IMR-90 (cell line): Measurements from ENCODE around the gene RPS6KA5. TPM values are rescaled to one million over a fixed set of nuclear protein-coding genes. Genes with fewer than 3 reads are reported as not detected.

ENCODE experiments used
- ATAC-seq: fragments of 200-7000 bp; cut with Tn5 transposase; 2 replicates; pipeline ENCODE4 v1.9.1; 2020; ENCODE audit warnings: low read depth, mild to moderate bottlenecking, moderate library complexity
- BruUV-seq: library from RNA; stranded (reverse); fragments of 400-500 nt; replicated peaks from 2 replicates; lab custom pipeline; 2021; lab: Mats Ljungman, UMichigan
- CTCF ChIA-PET: fragments of 300-600 bp; formaldehyde crosslinking; extraction: SDS; loops from one replicate; lab custom pipeline; 2021; ENCODE audit warnings: antibody characterized with exemption; lab: Yijun Ruan, JAX
- POLR2A ChIA-PET: fragments of 300-600 bp; sonication (Branson Sonifier 250); formaldehyde crosslinking; loops from one replicate; lab custom pipeline; 2022; ENCODE audit warnings: antibody characterized with exemption; ENCODE audit not compliant: unreplicated experiment; lab: Charles Lee
- DNase-seq: peaks from one replicate; pipeline ENCODE4 v3.0.0; 2013
- H2AFZ ChIP-seq: replicated peaks from 2 replicates; pipeline ENCODE3; 2013; ENCODE audit warnings: low read length, mild to moderate bottlenecking; ENCODE audit not compliant: poor library complexity
- H2AK5ac ChIP-seq: 2 replicates; pipeline ENCODE4 v1.6.1; 2013; ENCODE audit warnings: low read depth, low read length, inconsistent platforms
- H2AK9ac ChIP-seq: replicated peaks from 2 replicates; pipeline ENCODE3; 2013; ENCODE audit warnings: mild to moderate bottlenecking, low read depth, low read length, moderate library complexity; ENCODE audit not compliant: poor library complexity
- H2BK120ac ChIP-seq: 2 replicates; pipeline ENCODE4 v1.6.1; 2013; ENCODE audit warnings: low read depth, low read length, inconsistent platforms
- H2BK15ac ChIP-seq: 3 replicates; pipeline ENCODE4 v1.6.1; 2013; ENCODE audit warnings: low read depth, low read length, inconsistent platforms
- H2BK20ac ChIP-seq: 2 replicates; pipeline ENCODE4 v1.6.1; 2013; ENCODE audit warnings: low read depth, mild to moderate bottlenecking, inconsistent platforms, low read length, moderate library complexity
- H2BK5ac ChIP-seq: 2 replicates; pipeline ENCODE4 v1.6.1; 2013; ENCODE audit warnings: mild to moderate bottlenecking, low read depth, low read length, inconsistent platforms; ENCODE audit not compliant: poor library complexity, severe bottlenecking
- H3K14ac ChIP-seq: replicated peaks from 2 replicates; pipeline ENCODE4 v1.6.1; 2013; ENCODE audit warnings: low read depth, low read length, inconsistent platforms
- H3K18ac ChIP-seq: 2 replicates; pipeline ENCODE4 v1.6.1; 2013; ENCODE audit warnings: low read depth, low read length, control low read depth
- H3K23ac ChIP-seq: 2 replicates; pipeline ENCODE4 v1.6.1; 2013; ENCODE audit warnings: low read depth, low read length, inconsistent platforms
- H3K27ac ChIP-seq: 2 replicates; pipeline ENCODE4 v1.5.1; 2013; ENCODE audit warnings: mild to moderate bottlenecking, control low read depth, low read length; ENCODE audit not compliant: insufficient read depth
- H3K27me3 ChIP-seq: 2 replicates; pipeline ENCODE4 v1.6.1; 2013; ENCODE audit warnings: low read length; ENCODE audit not compliant: control insufficient read depth, insufficient read depth
- H3K36me3 ChIP-seq: 2 replicates; pipeline ENCODE4 v1.6.1; 2013; ENCODE audit warnings: low read length, mixed read lengths; ENCODE audit not compliant: control insufficient read depth, insufficient read depth
- H3K4ac ChIP-seq: 2 replicates; pipeline ENCODE4 v1.6.1; 2013; ENCODE audit warnings: low read depth, low read length, inconsistent platforms
- H3K4me1 ChIP-seq: 2 replicates; pipeline ENCODE4 v1.6.1; 2013; ENCODE audit warnings: low read length, mixed read lengths; ENCODE audit not compliant: control insufficient read depth, insufficient read depth
- H3K4me2 ChIP-seq: 2 replicates; pipeline ENCODE4 v1.6.1; 2013; ENCODE audit warnings: low read depth, mild to moderate bottlenecking, control low read depth, low read length, moderate library complexity
- H3K4me3 ChIP-seq: 2 replicates; pipeline ENCODE4 v1.5.1; 2013; ENCODE audit warnings: low read depth, mild to moderate bottlenecking, control low read depth, low read length, moderate library complexity; ENCODE audit not compliant: insufficient read depth
- H3K56ac ChIP-seq: 2 replicates; pipeline ENCODE4 v1.6.1; 2013; ENCODE audit warnings: low read length, inconsistent platforms; ENCODE audit not compliant: insufficient read depth; ENCODE audit errors: extremely low read depth
- H3K79me1 ChIP-seq, 2 experiments: 2 replicates each; pipeline ENCODE4 v1.6.1; 2013; ENCODE audit warnings: low read length in 2 of 2, inconsistent platforms in 1 of 2, low read depth in 1 of 2
- H3K9ac ChIP-seq: 2 replicates; pipeline ENCODE4 v1.6.1; 2013; ENCODE audit warnings: low read depth, low read length, control low read depth
- H3K9me1 ChIP-seq: 2 replicates; pipeline ENCODE4 v1.6.1; 2013; ENCODE audit warnings: low read length, inconsistent platforms; ENCODE audit not compliant: insufficient read depth
- H3K9me3 ChIP-seq: 2 replicates; pipeline ENCODE4 v1.6.1; 2013; ENCODE audit warnings: low read length; ENCODE audit not compliant: control insufficient read depth, insufficient read depth
- H4K20me1 ChIP-seq: 2 replicates; pipeline ENCODE4 v1.6.1; 2013; ENCODE audit warnings: low read length, inconsistent platforms; ENCODE audit not compliant: insufficient read depth
- H4K5ac ChIP-seq: 2 replicates; pipeline ENCODE4 v1.6.1; 2013; ENCODE audit warnings: mild to moderate bottlenecking, low read depth, low read length, control low read depth
- H4K8ac ChIP-seq, 2 experiments: 2 replicates each; pipeline ENCODE4 v1.6.1; 2013; ENCODE audit warnings: low read depth in 2 of 2, low read length in 2 of 2, control low read depth in 1 of 2, inconsistent platforms in 1 of 2
- H4K91ac ChIP-seq: 2 replicates; pipeline ENCODE4 v1.6.1; 2013; ENCODE audit warnings: low read depth, low read length, inconsistent platforms; ENCODE audit not compliant: insufficient read depth
- CEBPB ChIP-seq: IDR thresholded peaks from 2 replicates; pipeline ENCODE4 v1.6.1; 2012; ENCODE audit warnings: low read depth, low read length, improper control_type of control experiment
- MAFK ChIP-seq: IDR thresholded peaks from 2 replicates; pipeline ENCODE4 v1.6.1; 2012; ENCODE audit warnings: low read depth, low read length, improper control_type of control experiment
- MAZ ChIP-seq: IDR thresholded peaks from 2 replicates; pipeline ENCODE4 v1.6.1; 2012; ENCODE audit warnings: low read depth, mild to moderate bottlenecking, low read length, improper control_type of control experiment, moderate library complexity, borderline replicate concordance
- WGBS, 2 experiments: methylation state at CpG; one replicate each; pipeline versions ENCODE4 v1.1.5 to v1.1.7; 2013; ENCODE audit warnings: missing lambda C conversion rate in 2 of 2; ENCODE audit not compliant: insufficient read length in 1 of 2; ENCODE audit errors: extremely low coverage in 2 of 2; 5-methylcytosine and 5-hydroxymethylcytosine counted together
- dilution Hi-C: fragments of 300-500 bp; cut with HindIII; formaldehyde crosslinking; loops from one replicate; pipeline ENCODE4 v1.14.3; 2018; ENCODE audit warnings: low sequenced_read_pairs; ENCODE audit not compliant: unreplicated experiment
- in situ Hi-C: fragments of 300-500 bp; cut with MboI; formaldehyde crosslinking; loops from 3 replicates; pipeline ENCODE4 v1.14.3; 2019; ENCODE audit warnings: low sequenced_read_pairs, inconsistent platforms, mixed read lengths
- intact Hi-C: fragments of 100-400 bp; cut with micrococcal nuclease; formaldehyde crosslinking; loops from 2 replicates; pipeline ENCODE4 v1.10.0; 2022
- polyA plus RNA-seq, 3 experiments: library from polyadenylated mRNA; depleted of rRNA; stranded (reverse); fragments of >200 nt; gene quantifications; 2 replicates each; pipeline ENCODE4 v1.2.3, GENCODE V29; 2012; ENCODE audit warnings: low replicate concordance in 1 of 3
- total RNA-seq: library from RNA; depleted of rRNA; stranded (reverse); fragments of >200 nt; gene quantifications from 2 replicates; pipeline ENCODE4 v1.2.3, GENCODE V29; 2012

The RPS6KA5 gene
- total and polyA plus RNA-seq, 2 of the 4 experiments (the other 2 are of a cell fraction): 0.36 TPM

- TF ChIP-seq CEBPB (no peak), MAZ (no peak), MAFK (no peak)
- BruUV-seq: no TSS peak
- Histone ChIP-seq H4K5ac (no peak overlapping the region), H3K36me3 (no peaks in the 10 kb centered on the region), H4K8ac (no peak overlapping the region), H2BK15ac (no peak overlapping the region), H2AK5ac (no peak overlapping the region), H3K4ac (no peak overlapping the region), H3K4me1 (no peaks in the 10 kb centered on the region), H4K91ac (no peak overlapping the region), H3K23ac (no peak overlapping the region), H3K4me3 (no peak overlapping the region), H2AFZ (no peak overlapping the region), H3K9me3 (no peaks in the 10 kb centered on the region), H3K79me1 (no peaks in the 10 kb centered on the region), H3K18ac (no peak overlapping the region), H3K4me2 (no peak overlapping the region), H4K20me1 (no peaks in the 10 kb centered on the region), H3K9ac (no peak overlapping the region), H2AK9ac (no peak overlapping the region), H3K27ac (no peak overlapping the region), H3K14ac (no peak overlapping the region), H2BK20ac (no peak overlapping the region), H3K56ac (no peak overlapping the region), H2BK120ac (no peak overlapping the region), H3K9me1 (no peaks in the 10 kb centered on the region), H2BK5ac (no peak overlapping the region), H3K27me3 (no peaks in the 10 kb centered on the region)
- in situ Hi-C loops: no loop called here
- intact Hi-C loops: no loop called here
- ChIA-PET POLR2A (no interaction called here), CTCF (no interaction called here)
- no CpG with 5 or more reads among the region's 2 CpGs for WGBS, 2 experiments
- no peak for ATAC-seq
- no peak for DNase-seq
- dilution Hi-C loops: no loop called here
Measured at GRCh38 chr14:91012045-91012444, 48.4 kb downstream of the RPS6KA5 start.
